GM23338 (cell line): ENCODE data around the gene PCDHB6. TPM values are rescaled to one million over a fixed set of nuclear protein-coding genes. Genes with fewer than 3 reads are reported as not detected.
A peak's percentile ranks its signal among the peaks of the same experiment; 100 is the strongest.

Source experiments
- ATAC-seq: fragments of 200-7000 bp; cut with Tn5 transposase; 3 replicates; pipeline ENCODE4 v1.9.1; 2020
- DNase-seq: peaks from one replicate; pipeline ENCODE4 v3.0.0-alpha.2; 2015; ENCODE audit warnings: low spot score
- H2AFZ ChIP-seq: fragments of 200-600 bp; sonication (generic); 2 replicates; pipeline ENCODE4 v1.8.0; 2016; ENCODE audit warnings: antibody characterized with exemption, mild to moderate bottlenecking, moderate library complexity
- H3F3A ChIP-seq: fragments of 200-600 bp; sonication (generic); replicated peaks from 2 replicates; pipeline ENCODE4 v1.8.0; 2017; ENCODE audit warnings: antibody characterized with exemption, mixed run types, low read depth
- H3K27ac ChIP-seq: fragments of 200-600 bp; sonication (generic); 2 replicates; pipeline ENCODE4 v1.6.1; 2016; ENCODE audit warnings: low read depth
- H3K27me3 ChIP-seq: fragments of 200-600 bp; sonication (generic); 2 replicates; pipeline ENCODE4 v1.8.0; 2016; ENCODE audit warnings: mild to moderate bottlenecking, mixed run types, moderate library complexity; ENCODE audit not compliant: insufficient read depth
- H3K36me3 ChIP-seq: fragments of 200-600 bp; sonication (generic); 2 replicates; pipeline ENCODE4 v1.8.0; 2016; ENCODE audit warnings: mild to moderate bottlenecking; ENCODE audit not compliant: insufficient read depth
- H3K4me1 ChIP-seq: fragments of 200-600 bp; sonication (generic); 2 replicates; pipeline ENCODE4 v1.8.0; 2016; ENCODE audit warnings: mild to moderate bottlenecking, moderate library complexity; ENCODE audit not compliant: insufficient read depth
- H3K4me2 ChIP-seq: fragments of 200-600 bp; sonication (generic); 2 replicates; pipeline ENCODE4 v1.7.1; 2017; ENCODE audit warnings: mixed run types
- H3K4me3 ChIP-seq: fragments of 200-600 bp; sonication (generic); 2 replicates; pipeline ENCODE4 v1.6.1; 2016; ENCODE audit warnings: mixed run types
- H3K79me2 ChIP-seq: fragments of 200-600 bp; sonication (generic); replicated peaks from 2 replicates; pipeline ENCODE4 v1.8.0; 2017; ENCODE audit warnings: mild to moderate bottlenecking; ENCODE audit not compliant: insufficient read depth
- H3K9me2 ChIP-seq: fragments of 200-600 bp; sonication (generic); 2 replicates; pipeline ENCODE4 v1.8.0; 2017; ENCODE audit not compliant: insufficient read depth
- H4K20me1 ChIP-seq: fragments of 200-600 bp; sonication (generic); replicated peaks from 2 replicates; pipeline ENCODE4 v1.8.0; 2017; ENCODE audit warnings: mild to moderate bottlenecking; ENCODE audit not compliant: insufficient read depth
- H3K27ac Mint-ChIP-seq: 2 replicates; pipeline ENCODE4 v1.8.0; 2020; ENCODE audit warnings: inconsistent platforms, mild to moderate bottlenecking, moderate library complexity, mixed read lengths
- H3K27me3 Mint-ChIP-seq: 3 replicates; pipeline ENCODE4 v1.8.0; 2022; ENCODE audit warnings: low read depth, mild to moderate bottlenecking, moderate library complexity, mixed read lengths, inconsistent platforms; ENCODE audit not compliant: insufficient read depth, poor library complexity
- H3K36me3 Mint-ChIP-seq: 3 replicates; pipeline ENCODE4 v1.8.0; 2021; ENCODE audit warnings: low read depth, mild to moderate bottlenecking, inconsistent platforms, moderate library complexity, mixed read lengths
- H3K4me1 Mint-ChIP-seq: 3 replicates; pipeline ENCODE4 v1.8.0; 2020; ENCODE audit warnings: mild to moderate bottlenecking, inconsistent platforms, mixed read lengths
- H3K4me3 Mint-ChIP-seq: 3 replicates; pipeline ENCODE4 v1.8.0; 2021; ENCODE audit warnings: moderate library complexity, mild to moderate bottlenecking, inconsistent platforms, mixed read lengths
- H3K9me3 Mint-ChIP-seq: 3 replicates; pipeline ENCODE4 v1.8.0; 2020; ENCODE audit warnings: moderate library complexity, mild to moderate bottlenecking, inconsistent platforms, mixed read lengths
- CREB1 ChIP-seq: fragments of 250-450 bp; sonication (Bioruptor Pico); IDR thresholded peaks from 2 replicates; pipeline ENCODE4 v1.5.0; 2020; ENCODE audit warnings: low read depth, mild to moderate bottlenecking, moderate library complexity
- EZH2 ChIP-seq: fragments of 200-600 bp; sonication (generic); IDR thresholded peaks from one replicate; pipeline ENCODE4 v1.8.0; 2017; ENCODE audit warnings: antibody characterized with exemption, mild to moderate bottlenecking, low read depth; ENCODE audit not compliant: unreplicated experiment
- EZH2phosphoT487 ChIP-seq: fragments of 200-600 bp; sonication (generic); IDR thresholded peaks from one replicate; pipeline ENCODE4 v1.8.1; 2018; ENCODE audit warnings: antibody characterized with exemption; ENCODE audit not compliant: unreplicated experiment
- JUNB ChIP-seq: IDR thresholded peaks from one replicate; pipeline ENCODE4 v1.6.1; 2016; ENCODE audit warnings: antibody characterized with exemption; ENCODE audit not compliant: unreplicated experiment
- NANOG ChIP-seq: IDR thresholded peaks from 2 replicates; pipeline ENCODE4 v1.6.1; 2016; ENCODE audit warnings: antibody characterized with exemption, borderline replicate concordance
- POLR2AphosphoS5 ChIP-seq: IDR thresholded peaks from 2 replicates; pipeline ENCODE4 v1.6.1; 2016; ENCODE audit warnings: antibody characterized with exemption, low read depth
- STAT1 ChIP-seq: IDR thresholded peaks from one replicate; pipeline ENCODE4 v1.6.1; 2016; ENCODE audit warnings: antibody characterized with exemption; ENCODE audit not compliant: unreplicated experiment
- ZNF114 ChIP-seq: fragments of 250-450 bp; sonication (Bioruptor Pico); IDR thresholded peaks from 2 replicates; pipeline ENCODE4 v1.5.0; 2020; ENCODE audit warnings: mild to moderate bottlenecking, moderate library complexity
- ZNF331 ChIP-seq: fragments of 250-450 bp; sonication (Bioruptor Pico); IDR thresholded peaks from 2 replicates; pipeline ENCODE4 v1.5.0; 2020; ENCODE audit warnings: low read depth, mild to moderate bottlenecking, moderate library complexity
- polyA plus RNA-seq: library from polyadenylated mRNA; unstranded; fragments of >200 nt; fragmentation: Nextera tagmentation; extraction: Ambion mirVana; gene quantifications from 2 replicates; pipeline ENCODE4 v1.2.1, GENCODE V29; 2016
- total RNA-seq: library from RNA; depleted of rRNA; stranded (reverse); fragments of >200 nt; shearing (Covaris generic); gene quantifications from 2 replicates; pipeline ENCODE4 v1.2.3, GENCODE V29; 2014
- TF ChIP-seq, protein P1 (sequence below): fragments of 250-450 bp; sonication (Bioruptor Pico); IDR thresholded peaks from 2 replicates; pipeline ENCODE4 v1.5.0; 2020; ENCODE audit warnings: mild to moderate bottlenecking, moderate library complexity
- TF ChIP-seq, protein P2 (sequence below): IDR thresholded peaks from 2 replicates; pipeline ENCODE4 v1.6.1; 2016; ENCODE audit warnings: antibody characterized with exemption
- TF ChIP-seq, protein P3 (sequence below), 2 experiments: fragments of 200-600 bp in 1 of 2; sonication (generic) in 1 of 2; conservative IDR thresholded peaks; 2 replicates each; pipeline versions ENCODE4 v1.5.1 to v1.6.1; 2016 to 2017; ENCODE audit warnings: antibody characterized with exemption in 2 of 2, low read depth in 2 of 2, mild to moderate bottlenecking in 2 of 2, moderate library complexity in 1 of 2
- TF ChIP-seq, protein P4 (sequence below): IDR thresholded peaks from one replicate; pipeline ENCODE4 v1.6.1; 2018; ENCODE audit warnings: antibody characterized with exemption; ENCODE audit not compliant: unreplicated experiment

Gene PCDHB6
- total and polyA plus RNA-seq, 2 experiments from 2014 or later: 0.11 to 0.52 TPM

DNA sequence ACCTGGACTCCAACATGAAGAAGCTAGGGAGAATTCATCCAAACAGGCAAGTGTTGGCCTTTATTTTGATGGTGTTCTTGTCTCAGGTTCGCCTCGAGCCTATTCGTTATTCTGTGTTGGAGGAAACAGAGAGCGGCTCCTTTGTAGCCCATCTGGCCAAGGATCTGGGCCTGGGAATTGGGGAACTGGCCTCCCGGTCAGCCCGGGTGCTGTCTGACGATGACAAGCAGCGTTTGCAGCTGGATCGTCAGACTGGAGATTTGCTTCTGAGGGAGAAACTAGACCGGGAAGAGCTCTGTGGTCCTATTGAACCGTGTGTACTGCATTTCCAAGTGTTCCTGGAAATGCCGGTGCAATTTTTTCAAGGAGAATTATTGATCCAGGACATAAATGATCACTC is 27.9 kb upstream of the PCDHB6 start:
- Mint-ChIP-seq H3K4me1 (no peaks in the 10 kb centered on the region), H3K9me3 (peaks cover 3% of the 10 kb centered on the region; the same call in 1 of the 3 replicates), H3K4me3 (no peak overlapping the region; the same call in 2 of the 3 replicates), H3K27ac (no peak overlapping the region), H3K36me3 (peaks cover 22% of the 10 kb centered on the region), H3K27me3 (peaks cover 1% of the 10 kb centered on the region)
- no peak for ATAC-seq
- Histone ChIP-seq H3K4me2 (peak overlapping the region; percentile 63), H3K36me3 (no peaks in the 10 kb centered on the region), H3K27ac (no peak overlapping the region), H3K4me3 (peak overlapping the region; percentile 36), H3F3A (no peaks in the 10 kb centered on the region), H3K79me2 (no peaks in the 10 kb centered on the region), H4K20me1 (no peaks in the 10 kb centered on the region), H3K9me2 (no peaks in the 10 kb centered on the region), H3K27me3 (no peaks in the 10 kb centered on the region), H3K4me1 (0 out of 2 replicates have a peak, but pooled peaks cover 3% of the 10 kb centered on the region), H2AFZ (no peak overlapping the region)
- no peak for TF ChIP-seq CREB1 (CRISPR knock-in tag)
- TF ChIP-seq, protein P1, sequence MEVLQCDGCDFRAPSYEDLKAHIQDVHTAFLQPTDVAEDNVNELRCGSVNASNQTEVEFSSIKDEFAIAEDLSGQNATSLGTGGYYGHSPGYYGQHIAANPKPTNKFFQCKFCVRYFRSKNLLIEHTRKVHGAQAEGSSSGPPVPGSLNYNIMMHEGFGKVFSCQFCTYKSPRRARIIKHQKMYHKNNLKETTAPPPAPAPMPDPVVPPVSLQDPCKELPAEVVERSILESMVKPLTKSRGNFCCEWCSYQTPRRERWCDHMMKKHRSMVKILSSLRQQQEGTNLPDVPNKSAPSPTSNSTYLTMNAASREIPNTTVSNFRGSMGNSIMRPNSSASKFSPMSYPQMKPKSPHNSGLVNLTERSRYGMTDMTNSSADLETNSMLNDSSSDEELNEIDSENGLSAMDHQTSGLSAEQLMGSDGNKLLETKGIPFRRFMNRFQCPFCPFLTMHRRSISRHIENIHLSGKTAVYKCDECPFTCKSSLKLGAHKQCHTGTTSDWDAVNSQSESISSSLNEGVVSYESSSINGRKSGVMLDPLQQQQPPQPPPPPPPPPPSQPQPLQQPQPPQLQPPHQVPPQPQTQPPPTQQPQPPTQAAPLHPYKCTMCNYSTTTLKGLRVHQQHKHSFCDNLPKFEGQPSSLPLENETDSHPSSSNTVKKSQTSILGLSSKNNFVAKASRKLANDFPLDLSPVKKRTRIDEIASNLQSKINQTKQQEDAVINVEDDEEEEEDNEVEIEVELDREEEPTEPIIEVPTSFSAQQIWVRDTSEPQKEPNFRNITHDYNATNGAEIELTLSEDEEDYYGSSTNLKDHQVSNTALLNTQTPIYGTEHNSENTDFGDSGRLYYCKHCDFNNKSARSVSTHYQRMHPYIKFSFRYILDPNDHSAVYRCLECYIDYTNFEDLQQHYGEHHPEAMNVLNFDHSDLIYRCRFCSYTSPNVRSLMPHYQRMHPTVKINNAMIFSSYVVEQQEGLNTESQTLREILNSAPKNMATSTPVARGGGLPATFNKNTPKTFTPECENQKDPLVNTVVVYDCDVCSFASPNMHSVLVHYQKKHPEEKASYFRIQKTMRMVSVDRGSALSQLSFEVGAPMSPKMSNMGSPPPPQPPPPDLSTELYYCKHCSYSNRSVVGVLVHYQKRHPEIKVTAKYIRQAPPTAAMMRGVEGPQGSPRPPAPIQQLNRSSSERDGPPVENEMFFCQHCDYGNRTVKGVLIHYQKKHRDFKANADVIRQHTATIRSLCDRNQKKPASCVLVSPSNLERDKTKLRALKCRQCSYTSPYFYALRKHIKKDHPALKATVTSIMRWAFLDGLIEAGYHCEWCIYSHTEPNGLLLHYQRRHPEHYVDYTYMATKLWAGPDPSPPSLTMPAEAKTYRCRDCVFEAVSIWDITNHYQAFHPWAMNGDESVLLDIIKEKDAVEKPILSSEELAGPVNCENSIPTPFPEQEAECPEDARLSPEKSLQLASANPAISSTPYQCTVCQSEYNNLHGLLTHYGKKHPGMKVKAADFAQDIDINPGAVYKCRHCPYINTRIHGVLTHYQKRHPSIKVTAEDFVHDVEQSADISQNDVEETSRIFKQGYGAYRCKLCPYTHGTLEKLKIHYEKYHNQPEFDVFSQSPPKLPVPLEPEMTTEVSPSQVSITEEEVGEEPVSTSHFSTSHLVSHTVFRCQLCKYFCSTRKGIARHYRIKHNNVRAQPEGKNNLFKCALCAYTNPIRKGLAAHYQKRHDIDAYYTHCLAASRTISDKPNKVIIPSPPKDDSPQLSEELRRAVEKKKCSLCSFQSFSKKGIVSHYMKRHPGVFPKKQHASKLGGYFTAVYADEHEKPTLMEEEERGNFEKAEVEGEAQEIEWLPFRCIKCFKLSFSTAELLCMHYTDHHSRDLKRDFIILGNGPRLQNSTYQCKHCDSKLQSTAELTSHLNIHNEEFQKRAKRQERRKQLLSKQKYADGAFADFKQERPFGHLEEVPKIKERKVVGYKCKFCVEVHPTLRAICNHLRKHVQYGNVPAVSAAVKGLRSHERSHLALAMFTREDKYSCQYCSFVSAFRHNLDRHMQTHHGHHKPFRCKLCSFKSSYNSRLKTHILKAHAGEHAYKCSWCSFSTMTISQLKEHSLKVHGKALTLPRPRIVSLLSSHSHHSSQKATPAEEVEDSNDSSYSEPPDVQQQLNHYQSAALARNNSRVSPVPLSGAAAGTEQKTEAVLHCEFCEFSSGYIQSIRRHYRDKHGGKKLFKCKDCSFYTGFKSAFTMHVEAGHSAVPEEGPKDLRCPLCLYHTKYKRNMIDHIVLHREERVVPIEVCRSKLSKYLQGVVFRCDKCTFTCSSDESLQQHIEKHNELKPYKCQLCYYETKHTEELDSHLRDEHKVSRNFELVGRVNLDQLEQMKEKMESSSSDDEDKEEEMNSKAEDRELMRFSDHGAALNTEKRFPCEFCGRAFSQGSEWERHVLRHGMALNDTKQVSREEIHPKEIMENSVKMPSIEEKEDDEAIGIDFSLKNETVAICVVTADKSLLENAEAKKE (CRISPR knock-in tag): no peak
- TF ChIP-seq STAT1: no peak
- no peak for TF ChIP-seq ZNF114 (CRISPR knock-in tag)
- TF ChIP-seq, protein P2, sequence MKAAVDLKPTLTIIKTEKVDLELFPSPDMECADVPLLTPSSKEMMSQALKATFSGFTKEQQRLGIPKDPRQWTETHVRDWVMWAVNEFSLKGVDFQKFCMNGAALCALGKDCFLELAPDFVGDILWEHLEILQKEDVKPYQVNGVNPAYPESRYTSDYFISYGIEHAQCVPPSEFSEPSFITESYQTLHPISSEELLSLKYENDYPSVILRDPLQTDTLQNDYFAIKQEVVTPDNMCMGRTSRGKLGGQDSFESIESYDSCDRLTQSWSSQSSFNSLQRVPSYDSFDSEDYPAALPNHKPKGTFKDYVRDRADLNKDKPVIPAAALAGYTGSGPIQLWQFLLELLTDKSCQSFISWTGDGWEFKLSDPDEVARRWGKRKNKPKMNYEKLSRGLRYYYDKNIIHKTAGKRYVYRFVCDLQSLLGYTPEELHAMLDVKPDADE: no peak
- no peak for TF ChIP-seq EZH2phosphoT487
- TF ChIP-seq ZNF331 (CRISPR knock-in tag): no peak
- no peak for TF ChIP-seq NANOG
- no peak for TF ChIP-seq EZH2
- no peak for TF ChIP-seq JUNB
- TF ChIP-seq, protein P3, sequence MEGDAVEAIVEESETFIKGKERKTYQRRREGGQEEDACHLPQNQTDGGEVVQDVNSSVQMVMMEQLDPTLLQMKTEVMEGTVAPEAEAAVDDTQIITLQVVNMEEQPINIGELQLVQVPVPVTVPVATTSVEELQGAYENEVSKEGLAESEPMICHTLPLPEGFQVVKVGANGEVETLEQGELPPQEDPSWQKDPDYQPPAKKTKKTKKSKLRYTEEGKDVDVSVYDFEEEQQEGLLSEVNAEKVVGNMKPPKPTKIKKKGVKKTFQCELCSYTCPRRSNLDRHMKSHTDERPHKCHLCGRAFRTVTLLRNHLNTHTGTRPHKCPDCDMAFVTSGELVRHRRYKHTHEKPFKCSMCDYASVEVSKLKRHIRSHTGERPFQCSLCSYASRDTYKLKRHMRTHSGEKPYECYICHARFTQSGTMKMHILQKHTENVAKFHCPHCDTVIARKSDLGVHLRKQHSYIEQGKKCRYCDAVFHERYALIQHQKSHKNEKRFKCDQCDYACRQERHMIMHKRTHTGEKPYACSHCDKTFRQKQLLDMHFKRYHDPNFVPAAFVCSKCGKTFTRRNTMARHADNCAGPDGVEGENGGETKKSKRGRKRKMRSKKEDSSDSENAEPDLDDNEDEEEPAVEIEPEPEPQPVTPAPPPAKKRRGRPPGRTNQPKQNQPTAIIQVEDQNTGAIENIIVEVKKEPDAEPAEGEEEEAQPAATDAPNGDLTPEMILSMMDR (conservative IDR thresholded peaks at IDR 0.05; ENCODE audit: low read depth in 2 of 2): no peak
- TF ChIP-seq, protein P4, sequence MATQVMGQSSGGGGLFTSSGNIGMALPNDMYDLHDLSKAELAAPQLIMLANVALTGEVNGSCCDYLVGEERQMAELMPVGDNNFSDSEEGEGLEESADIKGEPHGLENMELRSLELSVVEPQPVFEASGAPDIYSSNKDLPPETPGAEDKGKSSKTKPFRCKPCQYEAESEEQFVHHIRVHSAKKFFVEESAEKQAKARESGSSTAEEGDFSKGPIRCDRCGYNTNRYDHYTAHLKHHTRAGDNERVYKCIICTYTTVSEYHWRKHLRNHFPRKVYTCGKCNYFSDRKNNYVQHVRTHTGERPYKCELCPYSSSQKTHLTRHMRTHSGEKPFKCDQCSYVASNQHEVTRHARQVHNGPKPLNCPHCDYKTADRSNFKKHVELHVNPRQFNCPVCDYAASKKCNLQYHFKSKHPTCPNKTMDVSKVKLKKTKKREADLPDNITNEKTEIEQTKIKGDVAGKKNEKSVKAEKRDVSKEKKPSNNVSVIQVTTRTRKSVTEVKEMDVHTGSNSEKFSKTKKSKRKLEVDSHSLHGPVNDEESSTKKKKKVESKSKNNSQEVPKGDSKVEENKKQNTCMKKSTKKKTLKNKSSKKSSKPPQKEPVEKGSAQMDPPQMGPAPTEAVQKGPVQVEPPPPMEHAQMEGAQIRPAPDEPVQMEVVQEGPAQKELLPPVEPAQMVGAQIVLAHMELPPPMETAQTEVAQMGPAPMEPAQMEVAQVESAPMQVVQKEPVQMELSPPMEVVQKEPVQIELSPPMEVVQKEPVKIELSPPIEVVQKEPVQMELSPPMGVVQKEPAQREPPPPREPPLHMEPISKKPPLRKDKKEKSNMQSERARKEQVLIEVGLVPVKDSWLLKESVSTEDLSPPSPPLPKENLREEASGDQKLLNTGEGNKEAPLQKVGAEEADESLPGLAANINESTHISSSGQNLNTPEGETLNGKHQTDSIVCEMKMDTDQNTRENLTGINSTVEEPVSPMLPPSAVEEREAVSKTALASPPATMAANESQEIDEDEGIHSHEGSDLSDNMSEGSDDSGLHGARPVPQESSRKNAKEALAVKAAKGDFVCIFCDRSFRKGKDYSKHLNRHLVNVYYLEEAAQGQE: no peak
- TF ChIP-seq POLR2AphosphoS5: no peak
- no peak for DNase-seq
